Measurements from ENCODE around the gene USP14.

GRCh38 chr18:154151-154550, 4.2 kb upstream of the USP14 start:
- TF ChIP-seq CTCF (IDR thresholded peaks at IDR 0.05; ENCODE audit: borderline replicate concordance, extremely low read depth, low read length, poor library complexity, severe bottlenecking) (no peak), EZH2 (IDR thresholded peaks at IDR 0.05; ENCODE audit: borderline replicate concordance, low read depth, low read length, severe bottlenecking) (no peak)

Measured in DND-41 (cell line).